T47D (cell line): Measurements from ENCODE around the gene ABR.
"Not testable (repeated sequence)": the region's sequence is repeated elsewhere in the genome, so short reads cannot be mapped to it uniquely, and the experiment has no call there.

Source experiments
- DNase-seq, 2 experiments: peaks; one replicate each; pipeline versions ENCODE4 v3.0.0 to v3.0.0-alpha.2; 2011 to 2012; ENCODE audit warnings: low read depth in 1 of 2, low spot score in 1 of 2
- JUND ChIP-seq: IDR thresholded peaks from 2 replicates; pipeline ENCODE4 v1.6.1; 2012; ENCODE audit warnings: low read depth
- in situ Hi-C: cut with HindIII; loops from 2 replicates; pipeline ENCODE4 v1.10.0; 2016; ENCODE audit warnings: low sequenced_read_pairs, low pct_unique_long_range_greater_than_20kb

Gene ABR

DNA sequence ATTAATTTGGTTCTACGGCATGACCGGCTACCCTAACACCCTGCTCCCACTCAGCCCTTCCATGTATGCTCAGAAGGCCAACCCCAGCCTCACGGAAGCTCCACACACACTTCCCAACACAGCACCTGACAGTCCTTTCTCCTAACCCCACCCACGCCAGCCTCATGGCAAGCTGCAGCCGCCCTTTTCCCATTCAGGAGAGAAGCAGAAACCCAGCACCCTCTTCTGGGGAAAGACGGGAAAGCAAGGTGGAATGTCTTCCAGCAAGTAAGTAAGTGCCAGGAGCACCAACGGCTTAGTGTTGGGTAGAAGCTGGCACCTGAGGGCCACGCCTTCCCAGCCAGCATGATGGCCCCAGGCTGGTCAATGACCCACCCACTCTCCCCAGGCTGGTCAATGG lies 32.1 kb downstream of the ABR start:
- peak; percentile 68 to 89 for DNase-seq
- in situ Hi-C loops: no loop called here
- TF ChIP-seq JUND: no peak

DNA sequence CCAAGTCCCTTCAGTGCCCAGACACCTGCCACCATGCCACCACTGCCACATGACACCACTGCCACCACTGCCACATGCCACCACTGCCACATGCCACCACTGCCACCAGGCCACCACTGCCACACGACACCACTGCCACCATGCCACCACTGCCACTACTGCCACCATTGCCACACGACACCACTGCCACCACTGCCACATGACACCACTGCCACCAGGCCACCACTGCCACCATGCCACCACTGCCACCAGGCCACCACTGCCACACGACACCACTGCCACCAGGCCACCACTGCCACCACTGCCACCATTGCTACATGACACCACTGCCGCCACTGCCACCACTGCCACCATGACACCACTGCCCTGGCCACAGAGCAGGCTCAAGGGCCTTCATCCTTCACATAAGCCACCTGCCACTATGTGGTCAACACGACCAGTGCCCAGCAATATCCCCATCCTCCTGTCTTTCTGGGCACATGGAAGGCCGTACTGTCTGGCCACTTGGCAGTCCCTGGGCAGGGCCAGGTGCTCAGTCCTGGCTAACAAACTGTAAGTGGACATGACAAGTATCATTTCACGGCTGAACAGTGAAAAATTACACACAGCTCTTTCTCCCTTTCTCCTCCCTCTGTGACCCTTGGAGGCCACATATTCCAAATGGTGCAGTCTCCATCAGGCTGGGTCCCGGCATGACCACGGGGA lies 33.1 kb downstream of the ABR start:
- no peak for DNase-seq
- no peak for TF ChIP-seq JUND
- in situ Hi-C loops: no loop called here

DNA sequence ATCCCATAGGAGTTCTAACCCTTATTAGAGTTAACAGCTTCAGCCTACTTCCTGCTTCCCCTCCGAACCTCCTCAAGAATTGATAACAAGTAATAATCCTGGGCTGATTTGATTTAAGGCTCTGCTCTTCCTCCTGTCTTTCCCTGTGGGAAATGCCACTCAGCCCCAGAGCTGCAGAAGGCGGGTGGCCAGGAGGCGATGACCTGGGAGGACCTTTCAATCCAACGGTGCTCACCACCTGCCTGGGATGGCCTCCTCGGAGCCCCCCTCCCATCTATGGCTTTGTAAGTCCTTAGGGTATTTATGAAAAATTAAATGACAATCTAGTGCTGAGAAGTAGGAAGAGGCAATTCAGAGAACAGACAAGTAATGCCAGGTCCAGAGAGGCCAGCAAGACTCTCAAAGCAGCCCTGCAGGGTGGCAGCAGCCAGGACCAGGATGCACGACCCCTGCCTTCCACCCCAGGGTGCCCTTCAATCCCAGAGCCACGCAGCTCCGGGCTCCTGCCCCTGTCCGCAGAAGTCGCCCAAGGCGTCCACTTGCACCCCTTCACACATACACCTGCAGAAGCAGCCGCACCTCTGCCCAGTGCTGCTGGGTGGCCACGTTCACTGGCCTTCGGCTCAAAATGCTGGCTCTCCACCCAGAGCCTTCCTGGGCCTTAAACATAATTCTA lies 34.3 kb downstream of the ABR start:
- no peak for TF ChIP-seq JUND
- in situ Hi-C loops: no loop called here
- DNase-seq: no peak

DNA sequence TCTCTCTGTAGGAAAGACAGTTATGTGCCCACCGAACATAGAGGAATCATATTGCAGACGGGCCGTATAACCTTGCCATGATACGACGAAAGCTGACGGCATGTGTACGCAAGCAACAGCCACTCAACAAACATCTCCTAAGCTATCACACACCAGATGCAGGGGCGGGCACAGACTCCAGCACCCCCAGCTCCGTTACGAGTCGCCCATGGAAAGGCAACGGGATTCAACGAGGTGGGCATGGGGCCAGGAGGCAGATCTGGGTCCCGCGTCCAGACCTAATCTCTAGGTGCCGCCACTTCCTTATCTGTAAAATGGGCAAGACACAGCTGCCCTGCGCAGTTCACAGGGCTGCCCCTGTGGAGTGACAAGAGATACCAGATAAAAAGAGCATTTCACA lies 35.6 kb downstream of the ABR start:
- DNase-seq: no peak
- TF ChIP-seq JUND: no peak
- in situ Hi-C loops: no loop called here

DNA sequence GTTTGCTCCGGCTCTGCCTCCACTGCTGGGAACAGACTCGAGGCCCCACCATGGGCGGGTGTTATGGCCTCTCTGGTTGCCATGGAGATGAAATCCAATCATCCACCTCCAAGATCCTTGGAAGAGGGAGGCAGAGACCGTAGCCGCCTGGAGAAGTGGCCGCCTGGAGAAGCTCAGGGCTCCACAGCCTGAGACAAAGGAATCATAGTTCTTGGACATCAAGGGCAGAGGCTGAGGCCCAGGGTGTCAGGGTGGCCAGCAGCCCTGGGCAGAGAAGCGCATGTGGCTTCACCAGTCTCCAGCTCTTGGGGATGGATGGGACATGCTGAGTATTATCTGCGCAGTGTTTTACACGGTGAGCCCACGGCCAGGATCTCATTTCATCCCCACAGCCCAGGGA lies 36.2 kb downstream of the ABR start:
- TF ChIP-seq JUND: no peak
- in situ Hi-C loops: no loop called here
- DNase-seq: no peak

DNA sequence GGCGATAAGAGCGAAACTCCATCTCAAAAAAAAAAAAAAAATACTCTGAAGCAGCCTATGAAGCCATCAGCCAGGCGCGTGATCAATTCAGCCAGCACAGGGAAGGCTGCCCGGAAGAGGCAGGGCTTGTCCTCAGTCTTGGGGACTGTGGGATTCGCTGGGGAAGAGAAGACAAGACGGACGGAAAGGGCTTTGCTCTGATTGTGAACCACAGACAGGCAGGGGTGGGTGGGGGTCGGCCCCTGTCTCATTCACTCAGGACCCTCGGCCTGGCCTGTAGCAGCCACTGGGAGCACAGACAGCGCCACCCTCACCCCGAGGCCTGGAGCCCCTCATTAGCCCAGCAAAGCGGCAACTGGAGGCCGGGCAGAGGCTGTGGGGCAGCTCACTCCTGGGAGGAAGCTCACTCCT lies 37.2 kb downstream of the ABR start:
- in situ Hi-C loops: no loop called here
- no peak for TF ChIP-seq JUND
- no peak for DNase-seq

DNA sequence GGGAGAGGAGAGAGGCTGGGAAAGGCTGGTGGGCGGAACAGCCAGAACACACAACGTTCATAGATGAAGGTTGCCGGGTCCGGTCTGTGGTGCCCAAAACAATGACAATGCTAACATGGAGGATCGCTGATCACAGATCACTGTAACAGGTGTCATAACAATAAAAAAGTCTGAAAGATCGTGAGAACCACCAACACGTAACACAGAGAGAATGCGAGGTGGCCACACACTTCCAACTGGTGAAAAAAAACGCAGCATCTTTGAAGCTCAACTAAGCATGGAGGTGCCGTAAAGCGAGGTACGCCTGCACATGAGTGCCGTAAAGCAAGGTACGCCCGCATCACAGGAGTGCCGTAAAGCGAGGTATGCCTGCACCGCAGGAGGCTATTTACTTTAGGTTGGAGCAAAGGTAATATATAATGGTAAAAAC lies 42.3 kb downstream of the ABR start:
- TF ChIP-seq JUND: no peak
- in situ Hi-C loops: no loop called here
- no peak for DNase-seq

DNA sequence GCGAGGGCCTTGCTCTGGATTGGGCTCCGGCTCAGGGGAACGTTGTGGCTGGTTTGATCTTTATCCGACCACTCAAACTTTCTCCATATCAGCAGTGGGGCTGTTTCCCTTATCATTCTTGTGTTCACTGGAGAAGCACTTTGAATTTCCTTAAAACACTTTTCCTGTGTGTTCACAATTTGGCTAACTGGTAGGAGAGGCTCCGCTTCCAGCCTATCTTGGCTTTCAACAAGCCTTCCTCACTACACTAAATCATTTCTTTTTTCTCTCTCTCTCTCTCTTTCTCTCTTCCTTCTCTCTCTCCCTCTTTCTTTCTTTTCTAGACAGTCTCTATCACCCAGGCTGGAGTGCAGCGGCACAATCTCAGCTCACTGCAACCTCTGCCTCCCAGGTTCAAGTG lies 43.0 kb downstream of the ABR start:
- in situ Hi-C loops: no loop called here
- TF ChIP-seq JUND: no peak
- no peak for DNase-seq

DNA sequence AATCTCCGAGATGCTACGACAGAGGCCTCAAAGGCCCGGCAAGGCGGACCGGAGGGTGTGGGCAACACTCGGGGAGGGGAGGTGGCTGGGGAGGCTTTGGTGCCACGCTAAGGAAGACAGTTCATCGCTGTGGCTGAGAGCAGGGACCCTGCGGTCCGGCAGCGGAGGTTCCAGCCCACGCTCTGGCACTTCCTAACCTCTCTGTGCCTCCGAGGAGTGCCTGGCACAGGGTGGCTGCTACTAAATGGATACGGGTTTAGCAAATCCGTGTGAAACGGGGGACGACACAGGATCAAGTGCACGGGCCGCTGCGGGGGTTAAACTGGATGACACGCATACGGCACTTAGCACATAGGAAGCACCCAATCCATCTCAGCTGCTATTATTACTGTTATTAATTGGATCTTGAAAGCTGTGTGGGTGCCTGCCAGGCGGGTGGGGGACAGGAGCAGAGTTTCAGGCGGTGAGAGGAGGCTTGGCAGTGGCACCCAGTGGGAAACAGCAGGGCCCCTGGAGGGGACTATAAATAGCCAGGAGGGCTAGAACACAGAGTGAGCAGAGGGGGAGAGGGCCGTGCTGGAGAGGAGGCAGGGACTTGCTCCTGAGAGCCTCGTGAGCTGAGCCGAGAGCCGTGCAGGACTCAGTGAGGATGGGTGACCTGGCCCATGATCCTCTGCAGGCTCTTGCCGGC lies 45.0 kb downstream of the ABR start:
- in situ Hi-C loops: no loop called here
- TF ChIP-seq JUND: no peak
- DNase-seq: no peak

DNA sequence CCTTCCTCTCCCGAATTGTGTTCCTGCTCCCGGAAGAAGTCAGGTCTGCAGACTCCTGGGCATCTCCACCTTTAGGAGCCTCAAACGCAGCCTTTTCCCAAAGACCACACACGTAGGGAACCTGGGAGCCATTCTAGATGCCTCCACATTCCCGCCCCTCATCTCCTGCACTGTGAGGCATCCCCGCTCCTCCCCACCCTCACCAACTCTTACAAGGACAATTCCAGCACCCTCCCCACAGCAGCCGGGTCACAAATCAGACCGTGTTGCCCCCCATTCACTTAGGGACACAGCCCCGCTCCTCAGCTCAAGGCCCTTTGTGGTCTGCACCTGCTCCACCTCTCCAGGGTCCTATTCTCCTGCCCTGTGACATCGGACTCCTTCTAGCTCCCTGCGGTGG lies 49.6 kb downstream of the ABR start:
- in situ Hi-C loops: no loop called here
- TF ChIP-seq JUND: no peak
- no peak for DNase-seq

DNA sequence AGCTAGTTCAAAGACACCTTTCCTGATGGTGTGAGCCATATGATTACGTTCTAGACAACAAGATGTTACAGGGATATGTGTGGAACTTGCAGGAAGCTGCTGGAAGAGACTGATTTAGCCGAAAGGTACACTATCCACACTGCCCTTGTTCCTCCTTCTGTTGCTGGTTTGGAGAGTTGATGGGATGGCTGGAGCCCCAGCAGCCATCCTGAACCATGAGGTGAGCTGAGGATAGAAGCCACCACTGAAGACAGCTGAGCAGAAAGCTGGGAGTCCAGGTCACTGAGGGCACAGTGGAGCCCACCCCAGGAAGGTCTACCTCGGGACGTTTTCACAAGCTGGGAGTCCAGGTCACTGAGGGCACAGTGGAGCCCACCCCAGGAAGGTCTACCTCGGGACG lies 51.3 kb downstream of the ABR start:
- DNase-seq, in situ Hi-C loops: not testable (repeated sequence)

DNA sequence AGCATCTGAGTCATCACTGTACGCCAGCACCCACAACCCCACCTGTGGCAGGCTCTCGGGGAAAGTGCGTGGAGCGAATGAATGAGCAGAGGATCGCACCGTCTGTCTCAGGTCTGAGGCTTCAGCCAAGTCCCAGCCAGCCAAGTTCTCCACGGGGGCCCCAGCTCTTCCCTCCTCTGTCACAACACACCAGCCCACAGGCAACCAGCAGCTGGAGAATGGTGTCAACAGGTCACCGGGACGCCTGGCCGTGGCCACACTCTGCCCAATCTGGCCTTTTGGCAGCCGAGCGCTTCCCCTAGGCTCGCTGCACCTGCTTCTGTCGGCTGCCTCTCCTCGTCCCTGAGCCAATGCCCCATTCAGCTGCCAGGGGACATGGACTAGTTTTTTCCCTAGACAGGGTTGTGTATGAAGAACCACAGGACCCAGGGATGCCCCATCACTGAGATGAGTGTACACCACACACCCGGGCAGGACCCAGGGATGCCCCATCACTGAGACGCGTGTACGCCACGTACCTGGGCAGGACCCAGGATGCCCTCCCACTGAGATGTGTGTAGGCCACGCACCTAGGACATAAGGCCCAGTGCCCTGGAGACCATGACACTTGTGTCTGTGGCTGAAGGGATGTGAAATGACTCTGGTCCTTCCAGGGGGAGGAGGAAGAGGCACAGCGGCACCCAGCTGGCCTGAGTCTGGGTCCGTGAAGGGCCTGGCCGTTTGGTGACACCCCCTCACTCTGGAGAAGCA lies 52.8 kb downstream of the ABR start:
- in situ Hi-C loops: no loop called here

DNA sequence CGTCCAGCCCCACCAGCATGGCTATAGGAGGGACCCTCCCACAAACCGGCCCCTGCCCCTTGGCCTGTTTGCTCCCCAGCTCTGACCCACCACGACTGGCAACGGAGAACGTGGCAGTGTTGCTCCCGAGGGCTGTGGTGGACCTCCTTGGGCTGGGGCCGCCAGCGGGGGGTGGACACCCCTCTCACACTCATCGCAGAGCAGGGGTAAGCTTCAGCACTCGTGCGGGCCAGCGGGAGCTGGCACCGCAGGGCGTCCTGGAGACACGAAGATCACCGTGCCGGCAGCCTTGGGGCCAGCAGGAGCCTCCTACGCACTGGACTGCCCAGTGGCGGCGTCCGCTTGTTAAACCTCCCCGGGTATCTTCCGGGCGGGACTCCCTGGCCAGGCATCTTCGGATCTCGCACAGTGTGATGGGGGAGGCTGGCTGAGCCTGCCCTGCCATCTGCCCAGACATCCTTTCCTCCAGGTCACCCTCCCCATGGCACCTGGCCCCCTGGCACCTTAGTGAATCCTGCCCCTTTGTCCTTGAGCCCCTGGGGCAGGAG lies 53.5 kb downstream of the ABR start:
- in situ Hi-C loops: no loop called here
- TF ChIP-seq JUND: no peak
- DNase-seq: no peak

More for the DNA sequence above, 52.8 kb downstream of the ABR start:
- no peak for TF ChIP-seq JUND
- no peak for DNase-seq
